GM21367 (cell line): ENCODE measurements around the gene OSTM1.

ENCODE experiments used
- ATAC-seq: cut with Tn5 transposase; IDR thresholded peaks from one replicate; pipeline ENCODE4 v1.9.1; 2021; ENCODE audit not compliant: unreplicated experiment

OSTM1 gene

DNA sequence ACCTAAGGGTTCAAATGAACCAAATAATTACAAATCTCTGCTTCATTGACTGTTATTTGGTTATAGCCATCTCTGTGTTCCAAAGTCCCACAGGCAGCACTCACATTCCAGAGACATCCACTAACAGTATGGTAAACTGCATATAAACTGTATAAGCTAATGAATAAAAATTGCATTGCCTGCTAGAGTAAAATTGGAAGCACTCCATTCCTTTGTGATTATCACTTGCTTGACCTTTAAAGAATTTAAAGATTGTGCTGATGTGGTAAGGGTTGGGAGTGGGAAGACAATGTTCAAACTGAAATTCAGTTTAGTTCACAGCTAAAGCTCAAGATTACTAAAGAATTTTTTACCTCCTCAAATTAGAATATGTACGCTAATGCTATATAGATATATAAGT is 31.0 kb upstream of the OSTM1 start:
- no peak for ATAC-seq

DNA sequence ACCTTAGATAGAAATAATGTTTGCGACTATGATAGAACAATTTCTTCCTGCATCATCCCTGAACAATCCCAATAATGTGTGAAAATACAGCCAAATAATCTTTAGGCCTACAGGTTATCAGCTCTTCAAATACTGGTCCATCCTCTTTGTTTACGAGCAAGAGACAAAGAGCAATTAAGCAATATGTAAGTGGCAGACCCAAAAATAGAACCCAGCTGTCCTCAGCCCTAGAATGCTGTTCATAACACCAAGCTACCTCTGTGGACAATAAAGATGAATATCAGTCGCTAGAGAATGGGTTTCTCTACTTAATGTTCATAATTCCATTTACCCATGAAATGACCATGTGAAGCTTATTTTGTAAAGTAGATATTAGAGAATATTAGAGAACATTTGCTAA is 28.4 kb upstream of the OSTM1 start:
- ATAC-seq, result no peak

DNA sequence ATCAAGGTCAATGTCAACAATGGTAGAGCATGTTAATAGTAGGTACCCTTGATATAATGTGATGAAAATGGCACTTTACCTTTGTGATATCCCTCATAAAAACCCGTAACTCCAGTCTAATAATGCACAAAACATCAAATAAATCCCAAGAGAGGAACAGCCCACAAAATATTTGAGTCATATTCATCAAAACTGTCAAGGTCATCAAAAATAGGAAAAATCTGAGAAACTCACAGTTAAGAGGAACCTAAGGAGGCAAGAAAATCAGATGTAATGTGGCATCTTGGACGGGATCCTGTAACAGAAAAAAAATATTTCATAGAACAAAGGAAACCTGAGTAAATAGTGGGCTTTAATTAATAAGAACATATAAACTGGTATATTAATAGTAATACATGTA is 25.5 kb upstream of the OSTM1 start:
- ATAC-seq, result no peak

DNA sequence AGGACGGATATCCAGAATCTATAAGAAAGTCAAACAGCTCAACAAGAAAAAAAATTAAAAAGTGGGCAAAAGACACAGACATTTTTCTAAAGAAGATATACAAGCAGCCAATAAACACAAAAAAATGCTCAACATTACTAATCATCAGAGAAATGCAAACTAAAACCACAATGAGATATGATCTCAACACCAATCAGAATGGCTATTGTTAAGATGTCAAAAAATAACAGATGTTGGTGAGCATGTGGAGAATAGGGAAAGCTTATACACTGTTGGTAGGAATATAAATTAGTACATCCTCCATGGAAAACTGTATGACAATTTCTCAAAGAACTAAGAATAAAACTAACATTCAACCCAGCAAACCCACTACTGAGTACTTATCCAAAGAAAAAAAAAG is 23.3 kb upstream of the OSTM1 start:
- no peak for ATAC-seq

DNA sequence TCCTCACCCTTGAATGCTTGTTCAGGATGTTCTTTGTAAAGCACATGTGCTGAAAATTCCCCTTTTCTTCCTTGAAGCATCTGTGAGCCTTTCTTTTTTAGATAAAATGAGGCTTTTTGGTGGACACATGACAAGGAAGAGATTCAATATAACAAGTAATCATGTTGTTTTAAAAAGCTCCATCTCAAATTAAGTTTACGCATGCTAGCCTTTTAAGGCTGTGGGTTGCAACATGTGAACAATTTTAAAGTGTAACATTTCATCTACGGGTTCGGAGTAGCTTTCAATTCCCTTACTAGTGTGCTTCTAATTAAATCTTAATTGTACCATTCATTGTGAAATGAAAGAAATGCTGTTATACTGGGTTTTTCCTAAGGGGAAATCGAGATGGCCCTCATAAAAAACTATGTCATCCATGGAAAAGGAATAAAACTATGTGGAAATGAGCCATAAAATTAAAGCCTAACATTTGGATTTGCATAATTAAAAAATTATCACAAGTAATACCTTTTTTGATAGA is 19.3 kb upstream of the OSTM1 start:
- ATAC-seq, result no peak

DNA sequence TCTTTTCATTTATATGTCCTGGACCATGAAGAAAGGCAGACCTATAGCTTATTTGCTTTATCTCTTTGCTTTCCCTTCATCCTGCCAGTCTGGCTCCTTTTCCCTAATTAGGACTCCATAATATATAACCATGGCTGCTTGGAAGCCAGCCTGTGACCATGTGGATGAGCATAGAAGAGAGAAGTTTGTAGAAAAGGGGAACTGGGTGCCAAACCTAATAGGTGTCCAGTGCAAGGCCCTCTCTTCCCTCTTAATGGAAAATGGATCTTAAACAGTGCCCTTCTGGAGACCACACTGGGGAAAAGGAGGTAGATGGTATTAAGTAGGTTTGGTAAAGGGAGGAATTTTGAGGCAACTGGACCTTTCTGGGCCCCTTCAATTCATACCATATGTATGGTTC is 16.7 kb upstream of the OSTM1 start:
- no peak for ATAC-seq

DNA sequence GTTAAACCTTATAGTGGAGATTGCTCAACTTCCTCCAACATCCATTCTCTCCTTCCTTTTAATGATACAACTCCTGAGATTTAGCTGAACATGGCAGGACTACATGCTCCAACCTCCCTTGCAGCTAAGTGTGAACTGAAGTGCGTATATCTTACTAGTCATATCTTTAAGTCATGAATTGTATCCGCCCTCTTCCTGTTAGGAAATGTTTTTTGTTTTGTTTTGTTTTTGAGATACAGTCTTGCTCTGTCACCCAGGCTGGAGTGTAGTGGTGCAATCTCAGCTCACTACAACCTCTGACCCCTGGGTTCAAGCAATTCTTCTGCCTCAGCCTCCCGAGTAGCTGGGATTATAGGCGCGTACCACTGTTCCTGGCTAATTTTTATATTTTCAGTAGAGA is 8.8 kb upstream of the OSTM1 start:
- ATAC-seq, result no peak

DNA sequence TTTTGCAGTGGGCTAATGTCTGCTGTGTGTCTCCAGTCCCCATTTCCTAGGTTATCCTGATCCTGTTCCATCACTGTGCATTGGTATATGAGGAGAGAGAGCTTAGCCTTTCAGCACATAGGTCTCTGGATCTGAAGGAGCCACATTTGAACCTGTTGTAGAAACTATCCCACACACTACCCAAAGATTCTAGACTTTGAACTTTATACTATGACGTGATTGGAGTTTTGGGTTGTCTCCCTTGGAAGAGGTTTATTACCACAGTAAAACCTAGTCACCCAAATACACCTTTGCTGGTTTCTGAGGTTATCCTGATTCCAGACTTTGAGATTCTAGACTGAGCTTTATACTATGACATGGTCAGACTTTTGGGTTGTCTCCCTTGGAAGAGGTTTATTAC is 8.0 kb upstream of the OSTM1 start:
- ATAC-seq, result no peak

DNA sequence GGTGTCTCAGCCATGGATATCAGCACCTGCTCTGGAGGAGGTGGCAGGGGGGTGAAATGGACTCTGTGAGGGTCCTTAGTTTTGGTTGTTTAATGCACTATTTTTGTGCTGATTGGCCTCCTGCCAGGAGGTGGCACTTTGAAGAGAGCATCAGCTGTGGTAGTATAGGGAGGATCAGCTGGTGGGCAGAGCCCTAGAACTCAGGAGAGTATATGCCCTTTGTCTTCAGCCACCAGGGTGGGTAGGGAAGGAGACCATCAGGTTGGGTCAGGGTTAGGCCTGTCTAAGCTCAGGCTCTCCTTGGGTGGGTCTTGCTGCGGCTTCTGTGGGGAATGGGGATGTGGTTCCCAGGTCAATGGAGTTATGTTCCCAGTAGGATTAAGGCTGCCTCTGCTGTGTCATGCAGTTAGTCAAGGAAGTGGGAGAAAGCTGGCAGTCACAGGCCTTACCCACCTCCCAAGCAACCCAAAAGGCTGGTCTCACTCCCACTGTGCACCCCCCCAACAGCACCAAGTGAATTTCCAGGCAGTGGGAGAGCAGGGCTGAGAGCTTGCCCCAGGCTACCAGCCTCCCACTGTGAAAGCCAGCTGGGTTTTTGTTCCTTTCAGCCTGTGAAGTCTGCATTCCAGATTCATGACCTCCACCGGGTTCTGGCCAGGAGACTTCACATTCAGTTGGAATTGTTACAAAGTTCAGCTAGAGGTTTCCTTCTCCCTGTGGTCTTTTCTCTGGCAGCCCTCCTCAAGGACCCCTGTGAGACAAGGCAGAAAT is 5.7 kb upstream of the OSTM1 start:
- no peak for ATAC-seq

DNA sequence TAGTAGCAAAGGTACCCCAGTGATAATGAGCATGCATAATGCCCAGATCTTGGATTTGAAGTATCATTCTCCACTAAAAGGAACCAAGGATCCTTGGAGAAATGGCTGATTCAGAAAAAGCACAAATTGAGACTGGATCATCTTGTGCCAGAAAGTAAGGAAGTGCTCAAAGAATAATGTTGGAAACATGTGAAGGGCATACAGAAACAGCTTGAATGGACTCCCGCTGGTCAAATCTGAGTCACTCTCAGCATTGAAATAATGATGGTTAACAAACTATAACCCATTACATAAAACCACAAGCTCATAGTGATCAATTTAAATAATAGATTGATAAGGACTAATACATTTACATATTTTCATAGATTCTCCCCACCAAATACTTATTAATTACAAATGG is 3.6 kb upstream of the OSTM1 start:
- ATAC-seq, result no peak

DNA sequence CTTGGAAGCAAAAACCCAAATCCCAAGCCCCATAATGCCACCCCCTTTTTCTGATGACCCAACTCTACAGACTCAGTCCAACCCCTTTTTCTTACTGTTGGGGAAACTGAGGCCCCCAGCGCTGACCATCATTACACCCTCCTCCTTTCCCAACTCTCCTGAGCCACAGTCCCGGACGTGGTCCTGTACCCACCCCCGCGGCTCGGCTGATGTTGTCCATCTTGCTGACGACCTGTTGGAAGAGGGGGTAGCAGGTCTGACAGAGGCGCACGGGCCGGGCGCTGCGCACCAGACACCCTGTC is 533 bp downstream of the OSTM1 start:
- ATAC-seq, result peak; percentile 37

DNA sequence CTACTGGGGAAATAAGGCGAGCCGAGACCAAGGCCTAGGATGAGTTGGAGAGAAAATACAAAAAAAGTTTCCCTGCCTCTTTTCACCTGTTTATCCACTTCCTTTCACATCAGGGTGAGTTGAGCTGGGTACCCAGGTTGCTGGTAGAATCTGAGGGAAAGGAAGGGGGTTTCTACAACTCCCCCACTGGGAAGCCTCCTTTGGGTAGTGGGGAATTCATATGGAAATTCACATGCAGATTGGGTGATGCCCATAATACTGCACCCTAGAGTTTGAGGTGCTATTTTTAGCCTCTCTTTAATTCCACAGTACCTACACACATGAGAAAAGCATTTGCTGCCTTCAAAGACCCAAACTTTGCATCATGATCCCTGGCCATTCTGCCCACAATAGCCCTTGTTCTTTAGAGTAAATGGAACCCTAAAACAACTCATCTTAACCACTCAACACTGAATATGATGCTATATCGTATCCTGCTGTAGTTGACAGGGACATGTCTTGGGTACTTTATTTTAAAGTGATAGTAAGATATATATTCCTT is 2.7 kb downstream of the OSTM1 start:
- ATAC-seq, result no peak

DNA sequence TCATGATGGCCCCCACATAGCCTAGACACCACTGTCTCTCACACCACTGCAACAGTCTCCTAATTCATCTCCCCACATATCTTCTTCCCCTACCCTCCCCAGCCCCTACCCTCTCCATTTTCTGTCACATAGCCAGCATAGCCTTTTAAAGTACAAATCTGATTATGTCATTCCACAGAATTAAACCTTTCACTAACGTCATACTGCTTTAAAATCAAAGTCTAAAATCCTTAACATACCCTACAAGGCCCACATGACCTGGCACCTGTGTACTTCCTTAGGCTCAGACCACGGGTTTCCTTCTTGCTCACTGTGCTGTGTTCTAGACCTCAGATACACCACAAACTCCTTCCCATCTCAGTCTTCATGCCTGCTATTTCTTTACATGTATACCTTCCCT is 5.9 kb downstream of the OSTM1 start:
- peak; percentile 67 for ATAC-seq

DNA sequence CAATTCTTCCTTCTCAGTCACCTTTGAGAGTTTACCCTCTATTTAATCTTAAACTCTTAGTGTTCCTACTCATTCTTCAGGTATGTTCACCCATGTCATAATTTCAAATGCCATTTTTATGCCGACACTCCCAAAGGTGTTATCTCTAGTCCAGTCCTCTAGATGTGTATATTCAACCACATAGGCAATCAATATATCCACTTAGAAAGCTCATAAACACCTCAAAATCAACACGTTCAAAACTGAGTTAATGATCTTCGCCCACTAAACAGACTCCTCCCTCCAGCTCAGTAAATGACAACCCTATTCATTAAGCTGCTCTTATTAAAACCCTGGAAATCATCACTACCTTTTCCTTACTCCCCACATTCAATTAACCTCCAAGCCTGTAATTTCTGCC is 6.4 kb downstream of the OSTM1 start:
- ATAC-seq, result no peak

DNA sequence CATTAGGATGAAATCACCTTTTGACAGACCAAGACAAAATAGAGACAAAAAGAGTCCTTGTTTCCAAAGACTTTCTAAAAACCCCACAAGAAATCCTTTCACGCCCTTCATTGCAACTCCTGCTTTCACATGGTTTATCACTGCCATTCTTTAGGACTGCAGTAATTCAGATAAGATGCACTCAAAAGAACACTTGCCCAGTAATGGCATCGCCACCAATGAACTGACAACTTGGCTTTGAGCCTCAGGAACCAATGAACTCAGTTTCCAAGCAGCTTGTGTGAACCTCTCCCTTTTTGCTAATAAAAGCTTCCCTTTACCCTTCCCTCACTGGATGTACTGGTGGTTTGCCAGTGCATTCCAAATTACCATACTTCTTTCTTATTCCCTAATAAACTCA is 21.8 kb downstream of the OSTM1 start:
- ATAC-seq, result no peak

DNA sequence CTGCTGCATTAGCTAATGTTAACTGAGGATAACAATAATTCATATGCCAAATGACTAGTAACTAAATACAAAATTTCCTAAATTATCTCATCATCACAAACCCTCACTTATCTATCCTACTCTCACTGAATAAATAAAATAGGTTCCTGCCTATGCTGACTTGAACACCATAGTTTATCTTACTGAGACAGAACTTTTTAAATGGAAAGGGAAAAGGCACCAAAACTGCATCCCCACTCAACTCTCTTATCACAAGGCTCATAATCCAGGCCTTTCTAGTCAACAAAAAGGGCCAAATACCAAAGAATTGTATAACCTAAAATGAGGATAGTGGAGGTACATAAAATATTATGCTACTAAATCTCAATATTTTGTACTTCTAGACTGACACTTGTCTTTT is 23.1 kb downstream of the OSTM1 start:
- ATAC-seq, result no peak

DNA sequence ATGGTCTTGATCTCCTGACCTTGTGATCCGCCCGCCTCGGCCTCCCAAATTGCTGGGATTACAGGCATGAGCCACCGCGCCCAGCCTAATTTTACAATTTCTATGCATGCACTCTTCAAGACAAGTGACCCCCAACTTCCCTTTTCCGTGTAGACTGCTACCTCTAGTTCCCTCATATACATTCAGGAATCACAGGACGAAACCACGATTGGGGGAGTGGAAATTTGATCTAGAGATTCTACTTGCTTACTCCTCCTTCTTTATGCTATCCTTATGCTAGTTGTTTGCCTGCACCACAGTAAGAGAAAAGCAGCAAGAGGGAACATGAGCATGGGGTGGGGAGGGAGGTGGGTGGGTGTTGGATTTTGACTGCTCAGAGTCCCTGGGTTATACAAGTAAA is 34.9 kb downstream of the OSTM1 start:
- ATAC-seq, result no peak

DNA sequence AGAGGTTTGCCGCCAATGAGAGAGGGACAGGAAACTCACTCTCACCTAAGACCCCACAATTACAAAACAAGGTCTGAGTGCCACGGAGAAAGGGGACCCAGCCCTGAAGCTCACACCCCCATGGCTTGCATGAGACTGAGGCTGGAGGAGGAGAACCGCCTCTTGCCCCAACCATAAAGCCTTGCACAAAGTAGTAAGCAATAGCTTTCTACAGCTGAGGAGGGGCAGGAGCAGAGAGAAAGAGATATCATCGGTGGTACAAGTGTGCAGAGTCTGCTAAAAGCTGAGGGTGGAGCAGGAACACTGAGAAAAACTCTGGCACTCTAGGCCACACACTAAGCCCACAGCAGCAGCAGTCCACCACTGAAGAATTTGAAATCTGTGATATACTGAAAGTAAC is 37.7 kb downstream of the OSTM1 start:
- ATAC-seq, result no peak

DNA sequence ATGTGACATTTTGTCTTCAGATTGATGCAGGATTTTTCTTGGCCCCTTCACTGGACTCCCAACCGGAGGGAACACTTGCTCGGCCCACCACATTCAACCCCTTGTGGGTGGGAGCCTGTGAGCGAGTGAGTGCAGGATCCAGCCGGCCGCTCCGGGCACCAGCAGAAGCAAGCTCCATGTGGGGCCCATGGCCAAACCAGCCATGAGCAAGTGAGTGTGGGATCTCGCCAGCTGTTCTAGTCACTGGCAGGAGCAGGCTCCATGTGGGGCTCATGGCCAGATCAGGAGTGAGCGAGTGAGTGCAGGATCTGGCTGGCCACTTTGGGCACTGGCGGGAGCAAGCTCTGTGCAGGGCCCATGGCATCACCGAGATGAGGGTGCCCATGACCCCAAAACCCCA is 42.6 kb downstream of the OSTM1 start:
- no peak for ATAC-seq

DNA sequence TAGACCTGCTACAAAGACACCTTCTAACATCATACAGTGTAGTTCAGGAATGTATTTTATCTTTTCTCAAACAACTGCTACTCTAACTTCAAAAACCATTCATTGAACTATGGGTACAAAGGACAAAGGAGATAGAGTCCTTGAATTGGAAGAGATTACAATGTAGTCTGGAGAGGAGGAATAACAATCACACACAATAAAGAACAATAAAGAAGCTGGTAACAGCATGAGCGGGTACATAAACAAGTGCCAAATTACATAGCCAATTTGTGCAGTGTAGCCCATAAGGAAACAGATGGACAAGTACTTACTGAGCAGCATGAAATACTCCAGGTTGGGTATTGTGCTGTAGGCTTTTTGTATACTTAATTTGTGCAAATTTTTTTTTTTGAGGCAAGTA is 44.3 kb downstream of the OSTM1 start:
- ATAC-seq, result no peak

DNA sequence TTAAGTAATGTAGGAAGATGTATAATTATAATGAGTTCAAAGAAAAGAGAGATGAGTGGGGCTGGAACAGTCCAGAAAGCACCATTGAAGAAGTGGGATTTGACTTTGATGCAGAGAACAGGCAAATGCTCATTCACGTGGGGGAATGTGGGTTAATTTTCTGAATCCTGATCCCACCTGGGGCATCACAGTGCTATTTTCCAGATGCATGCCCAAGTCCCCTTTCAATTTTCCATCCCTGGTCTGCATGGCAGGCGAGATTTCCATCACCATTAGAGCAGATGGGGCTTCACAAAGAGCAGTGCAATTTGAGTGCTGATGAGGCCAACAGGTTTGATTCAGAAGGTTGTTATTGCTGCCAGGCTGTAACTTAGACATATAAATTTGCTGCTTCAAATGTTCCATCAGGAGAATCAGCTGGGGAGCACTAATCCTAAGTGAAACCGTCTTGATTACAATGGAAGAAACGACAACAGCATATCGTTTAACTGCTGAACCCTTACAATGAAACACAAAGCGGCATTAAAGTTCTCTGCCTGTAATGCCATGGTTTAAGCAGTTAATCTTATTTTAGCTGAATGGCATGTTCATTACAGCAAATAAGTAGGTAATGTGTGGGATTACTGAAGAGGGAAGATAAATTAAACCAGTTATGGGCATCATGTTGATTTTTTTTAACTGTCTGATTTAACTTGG is 45.2 kb downstream of the OSTM1 start:
- no peak for ATAC-seq

DNA sequence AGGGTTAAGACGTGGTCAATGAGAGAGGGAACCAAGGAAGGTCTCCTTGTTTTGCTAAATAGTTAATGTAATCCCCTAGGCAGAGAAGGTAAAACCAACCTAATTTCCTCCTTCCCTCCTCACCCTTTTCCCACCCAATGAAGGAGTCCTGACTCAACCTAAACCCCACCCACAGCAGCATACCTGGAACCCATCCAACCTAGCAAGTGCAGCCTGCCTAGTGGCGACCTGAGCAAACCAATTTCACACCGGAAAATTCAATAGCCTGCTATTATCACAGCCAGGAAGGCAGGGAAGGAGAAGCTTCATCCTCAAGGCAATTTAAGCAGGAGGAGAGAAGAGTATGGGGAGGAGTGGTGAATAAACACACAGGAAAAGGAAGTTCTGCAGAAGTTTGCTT is 46.9 kb downstream of the OSTM1 start:
- no peak for ATAC-seq

DNA sequence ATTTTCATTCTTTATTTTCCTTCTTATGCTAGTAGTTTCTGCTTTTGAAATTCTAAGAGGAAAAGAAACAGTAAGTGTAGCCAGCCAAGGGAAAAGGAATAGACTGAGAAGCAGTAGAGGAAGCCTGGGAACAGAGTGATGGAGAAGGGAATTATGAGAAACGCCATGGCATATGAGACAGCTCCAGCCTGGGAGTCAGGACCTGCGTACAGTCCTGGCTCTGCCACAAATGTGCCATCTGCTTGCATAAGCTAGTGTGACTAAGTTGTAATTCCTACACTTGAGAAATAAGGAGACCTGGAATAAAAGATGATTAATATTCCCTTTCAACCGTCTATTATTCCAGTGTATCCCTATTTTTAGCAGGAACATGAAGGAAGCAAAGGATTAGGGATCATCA is 47.5 kb downstream of the OSTM1 start:
- ATAC-seq, result no peak
